HG03060 (cell line): ENCODE data around the gene SDF2L1.
"Not testable (repeated sequence)": the region's sequence is repeated elsewhere in the genome, so short reads cannot be mapped to it uniquely, and the experiment has no call there.

Experiments
- ATAC-seq: cut with Tn5 transposase; IDR thresholded peaks from one replicate; pipeline ENCODE4 v1.9.1; 2021; ENCODE audit warnings: low read depth, moderate number of reproducible peaks; ENCODE audit not compliant: unreplicated experiment

SDF2L1 gene

DNA sequence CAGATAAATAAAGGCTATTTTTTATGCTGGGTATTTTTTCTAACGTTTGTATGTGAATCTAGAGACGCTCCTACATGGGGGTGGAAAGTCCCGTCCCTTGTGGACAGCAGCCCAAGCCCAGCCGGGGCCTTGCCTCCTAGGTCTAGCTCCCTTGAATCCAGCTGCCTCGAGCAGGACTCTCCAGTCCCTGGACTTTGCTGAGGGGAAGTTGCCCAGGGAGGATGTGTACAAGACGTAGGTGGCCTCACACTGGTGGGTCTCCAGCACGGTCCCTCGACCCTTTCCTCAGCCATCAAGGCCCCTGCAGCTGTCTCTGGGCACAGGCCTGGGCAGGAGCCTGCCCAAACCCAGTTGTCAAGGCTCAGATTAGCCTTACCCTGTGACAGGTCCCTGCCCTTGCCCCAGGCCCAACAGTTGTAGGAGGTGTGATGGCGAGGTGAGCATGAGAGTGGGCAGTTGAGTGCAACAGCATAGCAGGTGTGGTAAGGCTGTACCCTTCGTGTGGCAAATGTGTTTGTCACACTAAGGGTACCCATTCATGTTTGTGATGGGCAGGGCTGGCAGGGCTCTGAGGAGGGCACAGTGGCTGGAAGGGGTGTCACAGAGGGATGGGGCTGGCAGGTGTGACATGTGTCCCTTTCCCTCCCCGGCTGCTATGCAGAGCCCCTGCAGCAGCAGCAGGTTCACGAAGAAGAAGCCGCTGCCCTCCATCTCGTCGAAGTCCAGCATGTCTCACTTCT, 6.2 kb upstream of the SDF2L1 start:
- no peak for ATAC-seq

- no peak for ATAC-seq
Measured at GRCh38 chr22:21636629-21637218, 5.4 kb upstream of the SDF2L1 start.

DNA sequence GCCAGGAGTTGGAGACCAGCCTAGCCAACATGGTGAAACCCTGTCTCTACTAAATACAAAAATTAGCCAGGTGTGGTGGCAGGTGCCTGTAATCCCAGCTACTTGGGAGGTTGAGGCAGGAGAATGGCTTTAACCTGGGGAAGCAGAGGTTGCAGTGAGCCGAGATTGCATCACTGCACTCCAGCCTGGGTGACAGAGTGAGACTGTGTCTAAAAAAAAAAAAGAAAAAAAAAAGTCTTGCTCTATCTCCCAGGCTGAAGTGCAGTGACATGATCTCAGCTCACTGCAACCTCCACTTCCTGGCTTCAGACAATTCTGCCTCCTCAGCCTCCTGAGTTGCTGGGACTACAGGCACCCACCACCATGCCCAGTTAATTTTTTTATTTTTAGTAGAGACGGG, 4.7 kb upstream of the SDF2L1 start:
- ATAC-seq, result not testable (repeated sequence)

DNA sequence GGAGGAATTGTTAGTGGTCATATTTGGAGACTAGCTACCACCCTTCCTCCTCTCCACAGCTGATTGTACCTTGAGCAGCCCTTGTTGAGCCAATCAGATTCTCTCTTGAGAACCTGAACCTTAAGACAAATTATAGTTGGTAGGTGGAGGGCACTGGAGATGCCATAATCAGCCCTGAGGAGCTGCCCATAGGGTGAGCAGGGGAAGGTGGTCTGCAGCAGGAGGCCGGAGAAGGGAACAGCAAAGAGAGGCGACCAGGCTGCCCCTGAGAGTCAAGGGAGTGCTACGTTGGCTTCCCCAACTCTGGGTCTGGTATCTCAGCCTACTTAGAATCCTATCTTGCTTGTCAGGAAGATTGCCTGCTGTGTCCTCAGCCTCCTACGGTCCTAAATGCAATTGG, 2.7 kb upstream of the SDF2L1 start:
- ATAC-seq, result no peak

- ATAC-seq, result no peak
Measured at GRCh38 chr22:21640810-21641209, 1.3 kb upstream of the SDF2L1 start.

GRCh38 chr22:21641417-21641788, 699 bp upstream of the SDF2L1 start:
- no peak for ATAC-seq

DNA sequence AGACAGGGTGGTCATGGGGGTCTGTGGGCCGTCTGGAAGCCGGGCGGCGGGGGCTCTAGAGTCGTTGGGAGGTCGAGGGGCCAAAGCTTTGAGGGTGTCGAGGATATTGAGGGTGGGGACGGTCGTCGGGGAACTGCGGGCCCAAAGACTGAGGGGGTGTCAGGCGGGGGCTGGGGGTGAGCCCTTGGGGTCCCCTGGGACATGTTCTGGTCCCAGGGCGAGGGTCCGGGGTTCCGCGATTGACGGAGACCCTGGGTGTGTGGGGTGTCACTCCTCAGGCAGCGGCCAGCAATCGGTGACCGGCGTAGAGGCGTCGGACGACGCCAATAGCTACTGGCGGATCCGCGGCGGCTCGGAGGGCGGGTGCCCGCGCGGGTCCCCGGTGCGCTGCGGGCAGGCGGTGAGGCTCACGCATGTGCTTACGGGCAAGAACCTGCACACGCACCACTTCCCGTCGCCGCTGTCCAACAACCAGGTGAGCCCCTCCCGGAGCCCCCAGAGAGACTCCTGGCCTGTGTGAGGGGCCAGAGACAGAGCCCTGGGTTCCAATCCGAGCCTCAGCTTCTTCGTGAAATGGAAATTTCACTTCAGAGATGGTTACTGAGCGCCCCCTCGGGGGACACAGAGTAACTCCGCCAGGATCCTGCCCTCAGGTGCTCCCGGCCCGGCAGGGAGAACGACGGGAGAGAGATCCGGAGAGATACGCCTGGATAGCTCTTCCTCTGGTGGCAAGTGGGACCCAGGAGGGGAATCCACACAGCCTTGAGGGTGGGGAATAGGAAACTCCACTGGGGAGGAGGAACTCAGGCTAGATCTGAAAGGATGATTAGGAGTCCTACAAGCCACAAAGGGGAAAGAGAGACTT, 714 bp downstream of the SDF2L1 start:
- no peak for ATAC-seq

DNA sequence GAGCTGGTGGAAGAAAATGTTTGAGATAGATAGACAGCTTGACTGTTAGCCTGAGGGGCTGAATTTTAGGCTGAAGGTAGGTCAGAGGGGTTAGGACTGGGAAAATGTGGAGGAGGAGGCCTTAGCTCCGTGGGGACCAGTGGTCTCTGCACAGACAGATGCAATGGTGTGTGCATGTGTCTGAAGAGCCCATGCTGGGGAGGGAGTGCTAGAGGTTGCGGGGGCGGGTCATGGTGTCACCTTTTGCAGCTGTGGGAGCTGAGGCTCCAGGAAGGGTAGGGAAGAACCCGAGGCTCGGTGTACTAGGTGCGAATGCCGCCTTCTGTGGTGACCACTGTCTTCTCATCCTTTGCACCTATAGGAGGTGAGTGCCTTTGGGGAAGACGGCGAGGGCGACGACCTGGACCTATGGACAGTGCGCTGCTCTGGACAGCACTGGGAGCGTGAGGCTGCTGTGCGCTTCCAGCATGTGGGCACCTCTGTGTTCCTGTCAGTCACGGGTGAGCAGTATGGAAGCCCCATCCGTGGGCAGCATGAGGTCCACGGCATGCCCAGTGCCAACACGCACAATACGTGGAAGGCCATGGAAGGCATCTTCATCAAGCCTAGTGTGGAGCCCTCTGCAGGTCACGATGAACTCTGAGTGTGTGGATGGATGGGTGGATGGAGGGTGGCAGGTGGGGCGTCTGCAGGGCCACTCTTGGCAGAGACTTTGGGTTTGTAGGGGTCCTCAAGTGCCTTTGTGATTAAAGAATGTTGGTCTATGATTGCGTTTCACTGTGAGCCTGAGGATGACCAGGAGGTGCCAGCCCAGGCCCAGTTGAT, 1.6 kb downstream of the SDF2L1 start:
- ATAC-seq, result no peak

DNA sequence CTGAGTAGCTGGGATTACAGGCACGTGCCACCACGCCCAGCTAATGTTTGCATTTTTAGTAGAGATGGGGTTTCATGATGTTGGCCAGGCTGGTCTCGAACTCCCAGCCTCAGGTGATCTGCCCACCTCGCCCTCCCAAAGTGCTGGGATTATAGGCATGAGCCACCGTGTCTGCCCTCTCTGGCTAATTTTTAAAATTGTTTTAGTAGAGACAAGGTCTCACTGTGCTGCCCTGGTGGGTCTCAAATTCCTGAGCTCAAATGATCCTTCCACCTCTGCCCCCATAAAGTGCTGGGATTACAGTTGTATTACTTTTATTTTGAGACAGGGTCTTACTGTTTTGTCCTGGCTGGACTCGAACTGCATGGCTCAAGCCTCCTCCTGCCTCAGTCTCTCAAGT, 3.4 kb downstream of the SDF2L1 start:
- ATAC-seq, result not testable (repeated sequence)

- ATAC-seq, result no peak
Measured at GRCh38 chr22:21646608-21647590, 4.8 kb downstream of the SDF2L1 start.

DNA sequence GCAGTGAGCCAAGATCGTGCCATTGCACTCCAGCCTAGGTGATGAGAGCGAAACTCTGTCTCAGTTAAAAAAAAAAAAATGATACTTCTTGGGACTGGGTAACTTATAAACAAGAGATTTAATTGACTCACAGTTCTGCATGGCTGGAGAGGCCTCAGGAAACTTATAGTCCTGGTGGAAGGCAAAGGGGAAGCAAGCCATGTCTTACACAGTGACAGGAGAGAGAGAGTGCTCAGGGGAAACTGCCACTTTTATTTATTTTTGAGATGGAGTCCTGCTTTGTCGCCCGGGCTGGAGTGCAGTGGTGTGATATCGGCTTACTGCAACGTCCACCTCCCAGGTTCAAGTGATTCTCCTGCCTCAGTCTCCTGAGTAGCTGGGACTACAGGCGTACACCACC, 8.2 kb downstream of the SDF2L1 start:
- ATAC-seq, result no peak

GRCh38 chr22:21650823-21651520, 8.9 kb downstream of the SDF2L1 start:
- no peak for ATAC-seq

DNA sequence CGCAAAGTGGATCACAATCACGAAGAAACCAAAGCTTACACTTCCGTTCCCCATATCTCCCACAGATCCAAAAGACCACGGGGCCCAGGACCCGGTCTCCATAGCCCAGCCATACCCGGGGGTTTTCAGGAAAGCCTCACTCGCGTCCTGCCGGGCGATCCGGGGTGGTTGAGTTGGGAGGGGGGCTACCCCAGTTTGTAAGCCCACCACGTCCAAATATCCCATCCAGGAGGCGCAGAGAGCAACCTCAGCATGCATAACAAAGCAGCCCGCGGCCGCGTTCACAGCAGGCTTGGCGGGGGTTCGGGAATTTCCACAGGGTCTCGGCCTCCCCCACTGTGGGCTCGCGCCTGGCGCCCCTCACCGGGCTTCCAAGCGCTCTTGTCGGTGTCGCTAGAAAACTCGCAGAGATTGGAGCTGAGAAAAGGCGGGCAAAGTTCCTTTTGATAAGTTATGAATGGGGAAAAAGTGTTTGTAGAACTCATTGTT, 9.5 kb downstream of the SDF2L1 start:
- ATAC-seq, result no peak

DNA sequence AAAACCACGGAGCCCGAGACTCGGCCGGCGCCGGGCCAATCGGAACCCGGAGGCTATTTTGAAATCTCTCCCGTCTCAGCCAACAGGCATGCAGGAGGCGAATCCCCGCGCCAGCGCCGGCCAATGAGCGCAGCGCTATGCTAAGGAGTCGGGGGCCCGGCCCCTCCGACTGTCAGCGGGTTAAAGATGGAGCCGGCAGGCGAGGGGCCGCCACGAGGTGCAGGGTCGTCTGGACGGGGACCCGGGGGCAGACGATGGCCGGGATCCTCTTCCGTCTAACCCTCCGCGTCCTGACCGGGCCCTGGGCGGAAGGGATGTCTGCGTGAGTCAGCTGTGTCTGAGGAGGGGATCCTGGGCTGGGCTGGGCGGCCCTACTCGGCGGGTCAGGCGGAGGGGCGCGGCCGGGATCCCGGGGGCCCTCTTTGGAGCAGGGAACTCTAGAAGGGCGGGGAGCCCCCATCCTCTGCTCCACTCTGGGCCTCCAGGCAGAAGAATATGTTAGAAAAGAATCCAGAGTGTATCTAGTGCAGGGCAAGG, 10.0 kb downstream of the SDF2L1 start:
- peak; percentile 48 for ATAC-seq

DNA sequence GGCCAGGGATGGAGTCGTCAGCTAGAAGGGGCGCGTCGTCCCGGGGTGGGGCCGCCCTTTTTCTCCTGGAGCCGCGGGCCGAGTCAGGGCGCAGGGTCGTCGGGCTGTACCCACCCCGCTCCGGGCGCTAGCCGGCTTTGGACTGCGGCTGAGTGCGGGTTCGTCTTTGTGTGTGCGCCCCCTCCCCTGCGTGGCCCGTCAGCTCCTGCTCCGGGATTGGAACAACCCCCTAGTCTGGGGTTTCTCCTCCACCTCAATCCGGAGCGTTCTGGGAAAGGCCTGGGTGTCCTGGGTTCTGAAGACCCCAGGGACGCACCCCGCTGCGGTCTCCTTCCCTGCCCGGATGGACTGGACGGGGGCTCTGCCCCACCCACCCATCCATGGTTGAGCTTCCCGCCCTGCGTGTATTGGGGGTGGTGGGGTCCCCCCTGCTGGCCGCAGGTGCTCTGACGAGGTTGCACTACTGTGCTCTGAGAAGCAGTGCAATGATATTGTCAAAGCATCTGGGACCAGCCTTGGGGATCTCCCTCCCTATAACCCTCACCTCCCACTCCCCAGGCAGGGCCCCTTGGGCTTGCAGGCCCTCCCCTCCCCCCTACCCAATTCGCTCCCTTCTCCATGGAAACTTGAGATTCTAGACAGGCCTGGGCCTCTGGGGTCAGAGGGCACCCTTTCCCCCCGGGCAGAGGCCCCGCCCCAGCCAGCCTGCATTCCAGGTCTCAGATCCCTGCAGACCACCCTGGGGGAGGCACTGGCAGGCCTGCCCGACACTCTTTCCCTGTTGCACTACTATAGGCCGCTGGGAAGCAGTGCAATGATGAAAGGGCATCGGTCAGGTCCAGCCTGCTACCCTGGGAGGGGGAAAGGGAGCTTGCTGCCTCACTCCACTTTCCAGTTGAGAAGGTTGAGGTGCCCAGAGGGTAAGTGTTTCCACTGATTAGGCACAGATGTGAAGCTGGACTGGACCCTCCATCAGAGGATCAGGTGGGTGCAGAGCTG, 10.7 kb downstream of the SDF2L1 start:
- ATAC-seq, result no peak

DNA sequence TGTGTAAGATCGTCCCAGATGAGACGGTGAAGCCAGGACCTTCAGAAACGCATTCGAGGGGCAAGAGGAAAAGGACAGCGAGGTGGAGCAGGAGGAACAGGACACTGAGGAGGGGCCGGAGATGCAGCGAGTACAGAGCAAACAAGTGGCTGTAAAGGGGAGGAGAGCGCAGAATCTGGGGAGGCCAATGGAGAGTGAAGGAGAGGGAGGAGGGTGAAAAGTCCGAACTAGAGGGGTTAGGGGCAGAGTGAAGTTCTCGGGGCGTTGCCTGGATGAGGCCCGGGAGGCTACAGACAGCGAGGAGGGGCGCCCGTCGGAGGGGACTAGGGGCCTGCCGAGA, 14.9 kb downstream of the SDF2L1 start:
- ATAC-seq, result no peak

GRCh38 chr22:21657360-21658032, 15.4 kb downstream of the SDF2L1 start:
- ATAC-seq, result no peak
